Astrocyte (in vitro differentiated cells and primary cell): ENCODE data around the gene NKAPL.

Source experiments
- CTCF ChIP-seq: IDR thresholded peaks from 2 replicates; pipeline ENCODE4 v1.5.1; 2011; ENCODE audit warnings: low read depth, mild to moderate bottlenecking, inconsistent platforms, low read length, moderate library complexity; ENCODE audit not compliant: insufficient read depth
- EZH2 ChIP-seq: IDR thresholded peaks from 2 replicates; pipeline ENCODE4 v1.6.1; 2012; ENCODE audit warnings: mild to moderate bottlenecking, low read length, inconsistent platforms; ENCODE audit not compliant: insufficient read depth

DNA sequence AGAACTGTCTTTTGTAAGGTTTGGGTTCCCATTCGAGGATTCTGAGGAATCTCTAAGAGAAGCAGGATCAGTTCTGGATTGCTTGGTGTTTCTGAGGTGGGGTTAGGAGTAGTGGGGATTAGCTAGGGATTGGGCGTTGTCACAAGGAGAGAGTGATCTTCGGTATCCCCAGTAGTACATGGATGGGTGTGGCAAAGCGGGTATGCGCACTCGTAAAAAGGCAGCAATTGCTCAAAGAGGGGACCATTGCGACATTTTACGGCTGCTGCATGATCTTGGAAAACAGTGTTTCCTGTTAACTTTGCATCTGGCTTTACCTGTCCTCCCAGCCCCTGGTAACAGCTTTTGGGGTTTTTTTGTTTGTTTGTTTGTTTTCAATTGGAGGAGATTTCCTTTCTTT is 43.7 kb upstream of the NKAPL start:
- TF ChIP-seq EZH2: no peak
- TF ChIP-seq CTCF: no peak
